ENCODE results near the gene DYNLL1.

- TF ChIP-seq CTCF (conservative IDR thresholded peaks at IDR 0.05 in 1 of 2, IDR thresholded peaks at IDR 0.05 in 1 of 2; ENCODE audit: extremely low read depth in 1 of 2, insufficient read depth in 1 of 2, low read depth in 1 of 2, low read length in 2 of 2) (peak; percentile 62 to 93), EZH2 (IDR thresholded peaks at IDR 0.05; ENCODE audit: borderline replicate concordance, low read length) (no peak)
These were observed 26.3 kb upstream of the DYNLL1 start, which contains the start of gene SRSF9 for GRCh38 chr12:120469450-120470149.
